C1 segment of cervical spinal cord (tissue), 14 donors: ENCODE measurements around the gene WHRN.
A peak's percentile ranks its signal among the peaks of the same experiment; 100 is the strongest.

Experiments used
- DNase-seq, 14 donors: peaks; one replicate each; lab custom pipeline; 2025; lab: John Stamatoyannopoulos, UW

WHRN gene

DNA sequence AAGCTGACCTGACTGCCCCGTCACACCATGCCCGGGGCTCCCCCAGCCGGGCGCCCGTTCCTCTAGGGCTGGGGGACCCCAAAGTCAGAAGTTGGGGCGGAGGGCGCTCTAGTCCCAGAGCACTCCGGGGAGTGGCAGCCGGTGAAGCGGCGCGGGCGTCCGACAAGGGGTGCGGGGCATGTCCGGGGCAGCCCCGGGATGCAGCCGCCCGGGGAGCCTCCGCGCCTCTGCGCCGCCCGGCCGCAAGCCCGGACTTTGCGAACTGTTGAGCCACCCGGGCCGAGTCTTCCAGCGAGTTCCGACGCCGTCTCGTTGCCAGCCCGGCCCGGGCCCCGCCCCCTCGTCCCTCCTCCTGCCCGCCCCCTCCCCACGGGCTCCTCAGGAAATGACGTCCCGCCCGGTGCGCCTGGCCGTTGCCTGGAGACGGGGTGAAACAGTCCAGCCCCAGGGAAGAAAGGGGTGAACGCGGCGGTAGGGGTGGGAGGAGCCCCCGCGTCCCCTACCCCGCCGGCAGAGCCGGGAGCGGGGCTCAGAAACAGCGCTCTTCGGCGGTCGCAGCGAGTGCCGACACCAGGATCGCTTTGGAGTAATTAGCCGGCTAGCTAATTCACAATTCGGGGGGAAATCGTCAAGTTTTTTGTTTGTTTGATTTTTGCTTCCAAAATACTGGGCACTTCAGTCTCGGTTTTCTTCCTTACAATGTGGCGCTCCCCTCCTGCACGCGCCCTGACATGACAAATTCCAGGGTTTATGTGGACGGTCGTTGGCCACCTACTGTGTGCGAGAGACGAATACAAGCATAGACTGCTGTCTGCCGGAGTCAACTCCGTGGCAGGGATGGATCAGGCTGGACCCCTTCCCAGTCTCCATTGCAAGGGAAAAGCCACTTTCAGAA, at the start of gene WHRN:
TSS of gene WHRN (minus strand) at position 287 of the 895 bp plus-strand sequence. CDS start 672 bp downstream, outside the sequence.
- DNase-seq: peak; percentile 30 to 94 (median 84)

DNA sequence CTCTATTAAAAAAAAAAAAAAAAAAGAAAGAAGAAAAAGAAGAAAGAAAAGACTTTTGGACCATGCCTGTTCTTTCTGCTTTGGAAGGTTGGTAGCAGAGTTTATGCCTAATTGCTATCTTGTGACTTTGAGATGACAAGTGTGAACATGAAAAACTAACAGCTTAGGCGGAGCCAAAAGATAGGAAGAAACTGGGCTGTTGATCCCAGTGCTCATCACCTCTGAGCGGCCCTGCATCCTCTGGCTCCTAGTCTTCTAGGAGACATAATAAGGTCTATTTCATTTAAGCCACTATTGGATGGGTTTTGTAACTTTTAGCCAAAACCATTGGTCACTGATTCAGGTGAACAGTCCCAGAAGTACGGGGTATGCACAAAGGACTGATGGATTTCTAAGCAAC, 47.9 kb upstream of the WHRN start:
- no peak for DNase-seq

DNA sequence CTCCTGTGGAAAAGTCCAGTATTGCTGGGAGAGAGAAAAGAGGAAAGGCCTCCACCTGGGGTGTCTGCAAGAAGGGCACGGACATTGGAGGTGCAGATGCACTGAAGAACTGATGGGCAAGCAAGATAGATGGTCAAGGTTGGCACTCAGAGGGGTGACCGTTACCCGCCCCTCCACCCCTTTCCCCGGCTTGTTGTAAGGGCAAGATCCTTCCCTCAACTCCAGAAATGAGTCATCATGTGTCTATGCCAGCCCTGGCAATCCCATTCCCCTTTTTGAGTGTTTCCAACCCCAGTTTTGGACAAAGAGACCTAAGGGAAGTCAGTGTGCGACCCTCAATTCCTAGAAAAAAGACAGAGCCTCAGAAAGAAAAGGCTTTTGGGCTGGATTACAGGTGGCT, 47.4 kb upstream of the WHRN start:
- no peak for DNase-seq

DNA sequence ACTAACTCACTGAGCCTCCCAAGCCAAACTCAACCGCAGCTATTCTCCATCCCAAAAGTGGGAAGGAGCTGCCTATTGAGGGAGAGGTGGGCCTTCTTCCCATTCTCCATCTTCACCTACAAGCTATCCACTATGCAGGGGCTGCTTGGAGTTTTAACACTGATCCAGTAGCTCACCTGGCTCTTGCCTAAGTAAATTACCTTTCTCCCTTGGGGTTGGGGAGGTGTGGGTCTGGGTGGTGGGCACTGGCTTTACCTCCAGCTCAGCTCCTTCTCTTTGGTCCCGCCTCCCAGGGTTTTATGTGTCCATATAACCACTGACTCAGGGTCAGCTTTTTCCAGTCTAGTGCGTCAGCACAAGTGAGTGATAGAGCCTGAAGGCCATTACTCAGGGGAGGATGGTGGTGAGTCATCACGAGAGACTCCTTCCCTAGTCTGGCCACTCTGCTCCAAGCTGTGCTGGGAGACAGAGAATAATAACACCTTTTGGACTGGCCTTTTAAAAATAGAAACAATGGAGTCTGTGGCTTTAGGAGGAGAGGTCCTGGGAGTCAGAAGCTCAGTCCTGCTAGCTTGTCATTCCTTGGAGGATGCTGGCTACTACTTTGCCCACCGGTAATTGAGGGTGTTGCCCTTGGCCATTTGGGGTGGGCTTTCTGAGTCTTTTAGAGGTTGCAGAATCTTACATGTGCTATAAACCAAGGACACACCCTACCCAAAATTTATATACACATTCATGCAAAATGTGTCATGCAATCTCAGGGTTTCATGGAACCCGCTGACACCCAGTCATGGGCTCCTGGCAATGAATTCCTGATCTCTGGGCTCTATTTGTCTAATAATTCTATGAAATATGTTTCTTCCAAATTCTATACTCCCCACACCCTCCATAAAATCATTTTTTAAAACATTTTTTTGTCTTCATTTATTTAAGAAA, 46.7 kb upstream of the WHRN start:
- DNase-seq: peak in 1 of 14 donors; percentile 9

DNA sequence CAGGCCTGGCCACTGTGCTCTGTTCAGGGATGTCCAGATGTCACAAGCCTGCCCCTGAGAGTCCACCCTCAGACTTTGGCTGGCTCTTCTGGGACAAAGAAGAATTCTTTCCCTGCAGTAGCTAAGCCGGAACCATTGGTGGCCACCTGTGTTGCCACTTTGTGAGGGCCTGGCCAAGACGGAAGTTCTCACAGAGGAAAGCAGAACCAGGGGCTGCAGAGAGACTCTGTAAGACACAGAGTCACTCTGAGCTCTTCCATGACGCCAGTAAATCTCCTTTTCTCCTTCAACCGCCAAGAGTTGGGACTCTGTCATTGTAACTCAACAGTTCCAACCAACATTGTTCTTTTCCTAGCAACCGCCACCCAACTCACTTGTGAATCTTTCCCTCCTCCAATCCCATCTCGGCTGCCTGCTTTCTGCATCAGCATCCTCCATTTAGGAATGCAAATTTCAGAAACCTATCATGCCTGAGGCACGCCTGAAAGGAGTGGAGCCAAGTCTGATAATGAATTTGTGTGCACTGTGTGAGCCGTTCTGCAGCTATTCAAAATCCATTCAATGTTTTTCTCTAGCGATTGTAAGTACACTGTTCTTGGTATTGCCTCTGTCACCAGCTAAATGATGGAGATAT, 44.5 kb upstream of the WHRN start:
- DNase-seq: no peak

DNA sequence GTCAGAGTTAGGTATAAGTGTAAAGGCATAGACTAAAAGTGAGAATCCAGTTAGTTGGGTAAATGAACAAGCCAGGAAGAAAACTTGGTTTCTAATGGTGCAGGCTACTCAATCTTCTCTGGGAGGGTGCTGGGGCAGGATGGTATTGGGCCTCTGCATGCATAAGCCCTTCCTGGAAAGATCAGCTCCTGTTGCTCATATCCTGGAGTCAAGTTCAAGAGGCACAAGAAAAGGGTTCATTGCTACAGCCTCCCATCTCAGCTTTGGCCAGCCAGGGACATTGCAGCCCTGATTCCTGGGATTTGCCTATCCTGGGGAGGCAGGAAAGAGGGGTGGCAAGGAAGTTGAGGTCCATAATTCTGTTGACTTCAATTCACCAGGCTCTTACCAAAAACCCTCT, 41.6 kb upstream of the WHRN start:
- no peak for DNase-seq

DNA sequence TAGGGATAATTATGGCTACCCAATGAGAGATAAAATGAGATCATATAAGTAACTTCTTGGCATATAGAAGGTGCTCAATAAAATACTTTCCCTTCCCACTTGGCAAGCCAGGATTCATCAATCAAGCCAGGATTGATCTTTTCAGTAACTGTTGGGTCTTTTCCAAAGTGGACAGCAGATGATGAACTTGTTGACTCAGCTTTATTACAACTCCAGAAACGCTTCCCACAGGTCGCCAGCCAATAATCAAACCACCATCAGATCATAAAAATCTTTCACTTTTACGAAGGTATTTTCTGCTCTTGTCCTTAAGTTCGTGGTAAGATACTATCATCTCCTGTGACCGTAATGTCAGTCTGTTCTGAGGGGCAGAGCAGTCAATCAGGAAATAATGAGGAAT, 39.8 kb upstream of the WHRN start:
- DNase-seq: no peak

DNA sequence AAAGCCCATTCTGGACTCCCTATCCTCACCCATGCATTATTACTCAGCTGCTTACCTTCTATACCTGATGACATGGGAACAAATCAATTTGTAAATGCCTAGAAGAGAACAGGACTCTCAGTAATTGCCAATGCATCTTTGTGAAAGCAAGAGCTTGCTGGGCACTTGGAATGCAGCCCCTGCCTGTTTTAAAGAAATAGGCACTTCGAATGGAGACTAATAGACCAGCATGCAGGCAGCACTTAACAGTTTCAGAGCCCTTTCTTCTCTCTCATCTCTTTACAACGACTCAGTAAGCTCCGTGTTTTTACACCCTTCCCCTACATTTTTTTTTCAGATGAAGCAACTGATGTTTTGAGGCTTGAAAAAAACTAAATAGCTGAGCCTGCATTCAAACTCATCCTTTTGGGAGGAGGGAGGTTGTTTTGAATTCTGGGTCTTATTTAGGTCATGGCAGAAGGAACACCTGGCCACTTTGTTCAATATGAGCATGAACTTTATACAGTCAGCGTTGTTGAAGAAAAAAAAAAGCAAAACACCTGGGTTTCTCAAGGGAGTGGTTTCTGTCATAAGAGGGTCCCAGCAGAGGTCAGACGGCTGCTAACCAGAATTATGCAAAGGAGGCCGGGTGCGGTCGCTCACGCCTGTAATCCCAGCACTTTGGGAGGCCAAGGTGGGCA, 34.6 kb upstream of the WHRN start:
- no peak for DNase-seq

DNA sequence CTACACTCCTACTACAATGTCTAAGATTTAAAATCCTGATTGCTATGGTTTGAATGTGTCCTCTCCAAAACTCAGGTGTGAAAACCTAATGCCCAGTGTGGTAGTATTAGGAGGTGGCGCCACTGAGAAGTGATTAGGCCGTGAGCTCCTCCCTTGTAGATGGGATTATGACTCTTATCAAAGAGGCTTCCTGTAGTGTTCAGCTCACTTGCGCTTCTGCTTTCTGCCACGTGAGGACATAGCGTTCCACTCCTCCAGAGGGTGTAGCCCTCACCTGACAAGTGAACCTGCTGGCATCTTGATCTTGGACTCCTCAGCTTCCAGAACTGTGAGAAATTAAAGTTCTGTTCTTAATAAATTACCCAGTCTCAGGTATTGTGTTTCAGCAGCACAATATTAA, 33.0 kb upstream of the WHRN start:
- DNase-seq: no peak

DNA sequence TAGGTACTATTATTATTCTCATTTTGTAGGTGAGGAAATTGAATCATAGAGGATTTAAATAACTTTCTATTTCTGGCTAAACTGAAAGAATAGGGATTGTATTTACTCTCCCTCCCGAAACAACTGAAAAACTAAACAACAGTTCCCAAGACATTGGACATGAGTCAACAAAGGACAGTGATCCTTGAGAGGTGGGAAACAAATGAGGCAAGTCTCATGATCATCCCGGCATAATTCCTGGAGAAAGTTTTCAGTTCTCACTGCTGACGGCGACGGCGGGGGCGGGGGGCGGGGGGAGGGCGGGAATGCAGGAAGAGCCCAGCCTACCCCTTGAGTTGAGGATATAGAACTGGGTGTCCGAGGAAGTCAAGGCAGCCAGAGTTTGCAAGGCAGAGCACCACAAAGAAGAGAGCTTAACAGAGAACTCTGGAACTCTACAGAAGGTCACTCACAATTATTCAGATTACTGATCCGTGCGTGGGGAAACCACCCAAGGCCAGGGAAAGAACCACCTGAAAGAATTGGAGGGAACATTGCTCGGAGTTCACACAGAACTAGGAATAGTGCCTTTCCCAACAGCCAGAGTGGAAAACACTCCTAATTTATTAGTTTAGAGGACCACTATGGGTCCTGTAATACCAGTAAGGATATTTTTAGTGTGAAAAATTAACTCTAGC, 27.4 kb upstream of the WHRN start:
- no peak for DNase-seq

DNA sequence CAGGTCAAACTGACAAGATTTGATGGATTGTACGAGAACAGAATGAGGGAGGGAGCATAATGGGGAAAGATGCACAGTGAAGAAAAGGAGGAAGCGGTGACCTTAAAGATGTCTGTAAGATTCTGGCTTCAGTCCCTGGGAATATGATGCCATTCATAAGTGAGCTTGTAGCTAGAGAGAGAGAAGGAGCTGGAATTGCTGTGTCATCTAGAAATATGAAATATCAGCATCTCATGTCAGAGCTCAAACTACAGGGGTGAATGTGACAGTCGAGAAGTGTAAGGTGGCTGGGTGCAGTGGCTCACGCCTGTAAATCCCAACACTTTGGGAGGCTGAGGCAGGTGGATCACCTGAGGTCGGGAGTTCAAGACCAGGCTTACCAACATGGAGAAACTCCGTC, 24.0 kb upstream of the WHRN start:
- DNase-seq: no peak

DNA sequence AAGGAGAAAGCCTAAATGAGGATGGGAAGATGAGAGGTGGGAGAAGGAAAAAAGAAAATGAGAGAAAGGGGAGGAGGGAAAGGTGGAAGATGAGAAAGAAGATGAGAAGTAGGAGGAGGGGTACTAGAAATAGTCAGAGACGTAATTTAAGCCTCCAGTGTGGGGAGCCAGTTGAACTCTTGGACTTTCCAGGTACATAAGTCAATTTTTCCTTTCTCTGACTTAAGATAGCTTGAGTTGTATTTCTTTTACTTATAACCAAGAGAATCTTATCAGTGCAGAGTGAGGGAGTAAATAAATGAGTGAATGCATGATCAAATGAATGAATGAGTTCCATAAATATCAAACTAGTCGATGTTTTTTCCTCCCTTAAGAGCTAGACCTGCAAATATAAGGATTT, 21.5 kb upstream of the WHRN start:
- no peak for DNase-seq

DNA sequence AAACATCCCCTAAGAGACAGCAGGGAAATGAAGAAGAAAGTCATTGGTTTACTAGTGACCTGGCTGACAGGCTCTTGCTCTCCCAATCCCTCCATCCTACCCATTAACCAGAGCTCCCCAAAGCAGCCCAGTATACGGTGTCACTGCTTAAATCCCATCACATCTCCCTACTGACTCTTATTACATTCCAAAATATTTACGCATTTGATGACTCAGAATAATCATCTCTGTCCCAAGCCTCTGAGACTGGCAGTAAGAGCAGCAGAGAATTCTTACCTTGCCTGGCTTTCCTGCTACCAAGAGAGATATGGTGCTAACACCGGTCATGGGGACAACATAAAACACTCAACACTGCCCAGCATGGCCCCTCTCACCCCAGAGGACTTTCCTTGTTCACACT, 20.2 kb upstream of the WHRN start:
- DNase-seq: no peak

DNA sequence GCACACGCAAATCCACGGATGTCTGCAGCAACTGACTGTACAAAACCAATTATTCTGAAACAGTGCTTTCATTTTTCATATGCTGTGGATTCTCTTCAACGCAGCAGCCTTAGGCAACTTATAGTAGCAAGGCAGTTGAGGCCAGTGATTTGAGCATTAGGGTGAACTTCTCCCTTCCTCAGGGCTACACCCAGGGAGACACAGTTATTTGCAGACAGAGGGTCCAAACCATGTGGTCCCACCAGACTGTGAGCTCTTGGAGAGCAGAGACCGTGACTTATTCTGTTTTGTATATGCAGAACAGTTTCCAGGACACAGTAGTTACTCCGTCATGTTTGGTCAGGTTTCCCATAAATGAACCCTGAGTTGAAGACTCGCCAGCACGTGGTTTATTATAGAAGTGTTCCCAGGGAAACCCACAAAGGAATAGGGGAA, 19.0 kb upstream of the WHRN start:
- DNase-seq: no peak

DNA sequence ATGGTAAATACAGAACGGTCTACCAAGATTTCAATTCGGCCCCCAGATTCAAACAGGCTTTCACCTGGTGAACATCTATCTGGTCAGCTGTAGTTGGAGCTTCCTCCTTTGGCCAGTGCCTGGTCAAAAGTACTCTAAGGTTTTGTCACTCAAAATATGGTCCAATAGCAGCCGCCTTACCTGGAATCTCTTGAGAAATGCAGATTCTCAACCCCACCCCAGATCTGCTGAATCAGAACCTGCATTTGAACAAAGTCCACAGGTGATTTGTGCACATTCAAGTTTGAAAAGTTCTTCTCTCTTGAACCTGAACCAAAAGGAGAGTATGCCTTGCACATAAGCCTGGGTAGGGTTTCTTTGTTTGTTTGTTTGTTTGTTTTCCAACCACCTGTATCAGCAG, 17.6 kb upstream of the WHRN start:
- no peak for DNase-seq

DNA sequence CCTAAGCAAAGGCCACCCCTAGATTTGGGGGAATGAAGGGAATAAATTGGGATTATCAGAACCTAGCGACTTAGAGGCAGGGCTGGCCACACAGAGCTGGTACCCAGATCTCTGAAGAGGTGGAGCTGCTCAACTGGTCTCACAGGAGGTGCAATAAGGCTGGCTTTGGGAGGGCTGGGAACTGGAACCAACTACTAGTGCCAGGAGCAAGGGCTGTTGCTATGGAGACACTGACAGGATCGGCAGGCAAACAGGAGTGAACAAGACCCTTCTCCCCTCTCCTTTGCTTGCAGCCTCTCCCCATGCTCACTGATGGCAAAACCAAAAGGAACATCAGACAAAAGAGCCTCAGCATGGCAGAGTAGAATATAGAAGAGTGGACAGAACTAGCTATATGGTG, 17.0 kb upstream of the WHRN start:
- DNase-seq: no peak

DNA sequence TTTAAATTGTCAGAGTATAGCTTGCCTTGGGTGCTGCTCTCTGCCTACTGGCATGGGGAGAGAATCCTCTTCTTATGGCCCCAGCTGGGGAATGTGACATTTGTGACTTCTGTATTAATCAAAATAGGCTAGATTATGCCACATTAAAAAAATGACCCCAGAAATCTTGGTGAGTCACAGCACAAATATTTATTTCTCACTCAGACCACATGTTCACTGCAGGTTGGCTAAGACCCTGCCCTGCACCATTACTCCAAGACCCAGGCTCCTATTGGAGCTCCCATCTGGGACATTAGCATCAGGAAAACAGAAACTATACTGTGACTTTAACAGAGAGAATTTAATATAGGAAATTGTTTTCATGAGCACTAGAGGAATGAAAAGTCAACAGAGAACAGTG, 16.6 kb upstream of the WHRN start:
- DNase-seq: no peak

DNA sequence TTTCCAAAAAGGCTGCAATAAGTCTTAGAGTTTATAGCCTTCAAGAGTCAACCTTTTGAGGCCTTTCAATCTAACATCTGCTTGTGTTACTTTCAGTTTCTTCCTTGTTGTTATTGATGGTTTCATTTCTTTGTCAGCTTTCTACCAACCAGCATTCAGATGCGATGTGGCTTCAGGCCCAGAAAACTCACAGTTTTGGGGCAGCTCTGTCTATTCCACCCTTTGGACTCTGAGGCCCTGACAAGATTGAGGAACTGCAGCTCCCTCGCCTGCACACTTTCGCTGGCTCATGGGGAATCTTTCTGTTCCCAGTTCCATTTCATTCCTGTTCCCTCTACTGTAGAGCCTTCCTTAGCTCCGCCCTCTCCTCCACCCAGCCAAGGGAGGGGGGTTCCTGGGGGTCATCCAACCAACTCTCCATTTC, 13.3 kb upstream of the WHRN start:
- no peak for DNase-seq

DNA sequence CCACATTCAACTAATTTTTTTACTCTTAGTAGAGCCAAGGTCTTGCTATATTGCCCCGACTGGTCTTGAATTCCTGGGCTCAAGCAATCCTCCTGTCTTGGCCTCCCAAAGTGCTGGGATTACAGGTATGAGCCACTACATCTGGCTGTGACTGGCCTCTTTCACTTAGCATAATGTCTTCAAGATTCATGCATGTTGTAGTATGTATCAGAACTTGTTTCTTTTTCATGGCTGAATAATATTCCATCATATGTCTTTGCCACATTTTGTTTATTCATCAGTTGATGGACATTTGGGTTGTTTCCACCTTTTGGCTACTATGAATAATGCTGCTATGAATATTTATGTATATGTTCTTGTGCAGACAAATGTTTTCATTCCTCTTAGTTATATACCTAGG, 12.8 kb upstream of the WHRN start:
- DNase-seq: no peak

DNA sequence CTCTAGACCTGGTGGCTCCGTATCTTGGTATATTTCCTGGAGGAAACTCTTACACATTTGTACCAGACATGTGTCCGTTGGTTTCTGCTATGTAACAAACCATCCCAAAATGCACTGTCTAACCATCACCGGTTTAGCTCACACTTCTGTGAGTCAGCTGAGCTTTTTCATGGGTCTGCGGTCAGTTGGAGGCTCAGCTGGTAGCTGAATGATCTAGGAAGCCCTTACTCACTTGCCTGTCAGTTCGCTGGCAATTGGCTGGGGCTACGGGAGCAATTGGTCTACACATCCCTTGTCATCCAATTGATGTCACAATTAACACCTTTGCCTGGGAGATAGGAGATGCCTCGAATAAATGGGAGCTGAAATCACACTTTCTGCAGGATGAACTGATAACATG, 11.6 kb upstream of the WHRN start:
- no peak for DNase-seq

DNA sequence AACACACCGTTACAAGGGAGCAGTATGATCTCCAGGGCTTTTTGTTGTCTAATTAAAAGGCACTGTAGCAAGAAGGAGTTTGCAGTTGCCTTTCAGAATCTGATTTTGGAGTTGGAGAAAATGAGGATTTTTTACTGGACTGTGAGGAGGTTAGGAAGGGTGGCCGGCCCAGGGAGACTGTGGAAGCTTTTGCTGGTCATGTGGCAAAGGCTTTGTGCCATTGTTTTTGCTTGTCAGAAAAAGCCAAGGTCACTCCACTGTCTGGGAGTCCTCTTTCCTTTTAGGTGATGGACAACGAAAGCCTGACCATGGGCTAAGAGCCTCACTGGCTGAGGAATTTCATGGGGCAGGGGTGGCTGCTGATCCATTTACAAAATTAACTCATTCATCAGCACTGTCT, 10.3 kb upstream of the WHRN start:
- DNase-seq: no peak
